SKM-1 (cell line): Measurements from ENCODE around the gene PHRF1.

Source experiments
- DNase-seq: peaks from one replicate; lab custom pipeline; 2025; ENCODE audit not compliant: unreplicated experiment; lab: John Stamatoyannopoulos, UW

The PHRF1 gene, protein sequence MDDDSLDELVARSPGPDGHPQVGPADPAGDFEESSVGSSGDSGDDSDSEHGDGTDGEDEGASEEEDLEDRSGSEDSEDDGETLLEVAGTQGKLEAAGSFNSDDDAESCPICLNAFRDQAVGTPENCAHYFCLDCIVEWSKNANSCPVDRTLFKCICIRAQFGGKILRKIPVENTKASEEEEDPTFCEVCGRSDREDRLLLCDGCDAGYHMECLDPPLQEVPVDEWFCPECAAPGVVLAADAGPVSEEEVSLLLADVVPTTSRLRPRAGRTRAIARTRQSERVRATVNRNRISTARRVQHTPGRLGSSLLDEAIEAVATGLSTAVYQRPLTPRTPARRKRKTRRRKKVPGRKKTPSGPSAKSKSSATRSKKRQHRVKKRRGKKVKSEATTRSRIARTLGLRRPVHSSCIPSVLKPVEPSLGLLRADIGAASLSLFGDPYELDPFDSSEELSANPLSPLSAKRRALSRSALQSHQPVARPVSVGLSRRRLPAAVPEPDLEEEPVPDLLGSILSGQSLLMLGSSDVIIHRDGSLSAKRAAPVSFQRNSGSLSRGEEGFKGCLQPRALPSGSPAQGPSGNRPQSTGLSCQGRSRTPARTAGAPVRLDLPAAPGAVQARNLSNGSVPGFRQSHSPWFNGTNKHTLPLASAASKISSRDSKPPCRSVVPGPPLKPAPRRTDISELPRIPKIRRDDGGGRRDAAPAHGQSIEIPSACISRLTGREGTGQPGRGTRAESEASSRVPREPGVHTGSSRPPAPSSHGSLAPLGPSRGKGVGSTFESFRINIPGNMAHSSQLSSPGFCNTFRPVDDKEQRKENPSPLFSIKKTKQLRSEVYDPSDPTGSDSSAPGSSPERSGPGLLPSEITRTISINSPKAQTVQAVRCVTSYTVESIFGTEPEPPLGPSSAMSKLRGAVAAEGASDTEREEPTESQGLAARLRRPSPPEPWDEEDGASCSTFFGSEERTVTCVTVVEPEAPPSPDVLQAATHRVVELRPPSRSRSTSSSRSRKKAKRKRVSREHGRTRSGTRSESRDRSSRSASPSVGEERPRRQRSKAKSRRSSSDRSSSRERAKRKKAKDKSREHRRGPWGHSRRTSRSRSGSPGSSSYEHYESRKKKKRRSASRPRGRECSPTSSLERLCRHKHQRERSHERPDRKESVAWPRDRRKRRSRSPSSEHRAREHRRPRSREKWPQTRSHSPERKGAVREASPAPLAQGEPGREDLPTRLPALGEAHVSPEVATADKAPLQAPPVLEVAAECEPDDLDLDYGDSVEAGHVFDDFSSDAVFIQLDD (N-terminal part only)

GRCh38 chr11:575996-576768 is at the start of gene PHRF1:
PHRF1 (plus strand) TSS chr11:576470; CDS start chr11:581513, 5,043 bp downstream.
- peak; percentile 96 for DNase-seq

DNA sequence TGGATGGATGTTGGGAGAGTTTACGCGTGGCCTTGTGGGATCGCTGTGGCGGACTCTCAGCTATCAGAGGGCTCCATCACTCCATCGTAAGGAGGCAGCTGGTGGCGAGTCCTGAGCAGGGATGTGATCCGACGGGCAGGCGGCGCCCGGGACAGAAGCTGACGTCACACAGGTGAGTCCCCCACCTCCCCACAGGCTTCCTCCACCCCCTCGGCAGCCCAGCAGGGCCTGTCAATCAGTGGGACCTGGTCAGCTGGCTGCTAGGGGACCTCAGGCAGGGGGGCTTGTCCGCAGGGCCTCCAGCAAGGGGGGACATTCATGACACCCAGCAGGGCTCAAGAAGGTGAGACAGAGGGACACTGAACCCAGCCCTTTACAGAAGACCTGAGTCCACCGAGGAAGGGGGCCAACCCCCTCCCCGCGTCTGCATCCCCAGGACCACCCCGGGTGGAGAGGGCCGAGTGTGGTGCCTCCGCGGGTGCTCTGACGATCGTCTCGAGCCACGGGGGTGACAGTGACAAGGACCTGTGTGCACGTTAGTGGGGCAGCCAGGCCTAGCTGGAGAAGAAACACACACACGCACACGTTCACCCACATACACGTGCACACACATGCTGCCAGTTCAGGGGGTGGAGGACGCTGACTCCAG is 48.0 kb upstream of the PHRF1 start:
- no peak for DNase-seq

GRCh38 chr11:528815-529727 is 47.2 kb upstream of the PHRF1 start:
- DNase-seq, result no peak

DNA sequence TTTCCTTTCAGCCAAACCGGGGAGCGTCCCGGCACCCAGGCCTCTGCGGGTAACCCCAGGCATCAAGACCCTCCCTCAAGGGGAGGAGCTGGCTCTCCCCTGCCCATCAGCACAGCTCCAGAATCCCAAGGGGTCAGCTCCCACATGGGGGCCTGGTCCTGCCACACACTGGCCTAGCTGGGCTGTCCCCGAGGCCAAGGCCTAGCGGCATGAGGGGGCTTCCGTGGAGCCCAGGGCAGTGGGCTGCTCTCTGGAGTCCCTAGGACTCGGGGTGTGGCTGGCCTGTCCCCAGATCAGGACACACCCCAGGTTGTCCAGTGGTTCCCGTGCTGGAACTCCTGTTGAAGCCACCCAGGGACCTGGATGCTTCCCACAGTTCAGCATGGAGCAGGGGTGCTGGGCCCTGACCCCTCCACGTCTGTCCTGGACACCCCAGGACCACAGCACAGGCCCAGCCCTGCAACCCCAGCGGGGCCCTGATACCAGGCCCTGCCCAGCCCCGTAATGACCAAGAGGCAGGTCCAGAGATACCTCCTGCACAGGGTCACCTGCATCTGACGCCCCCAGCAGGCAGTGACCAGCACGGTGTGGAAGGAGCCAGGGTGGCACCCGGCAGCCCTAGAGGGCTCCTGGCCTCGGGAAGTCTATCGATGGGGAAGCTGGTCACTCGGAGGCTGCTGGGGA is 46.4 kb upstream of the PHRF1 start:
- DNase-seq, result no peak

DNA sequence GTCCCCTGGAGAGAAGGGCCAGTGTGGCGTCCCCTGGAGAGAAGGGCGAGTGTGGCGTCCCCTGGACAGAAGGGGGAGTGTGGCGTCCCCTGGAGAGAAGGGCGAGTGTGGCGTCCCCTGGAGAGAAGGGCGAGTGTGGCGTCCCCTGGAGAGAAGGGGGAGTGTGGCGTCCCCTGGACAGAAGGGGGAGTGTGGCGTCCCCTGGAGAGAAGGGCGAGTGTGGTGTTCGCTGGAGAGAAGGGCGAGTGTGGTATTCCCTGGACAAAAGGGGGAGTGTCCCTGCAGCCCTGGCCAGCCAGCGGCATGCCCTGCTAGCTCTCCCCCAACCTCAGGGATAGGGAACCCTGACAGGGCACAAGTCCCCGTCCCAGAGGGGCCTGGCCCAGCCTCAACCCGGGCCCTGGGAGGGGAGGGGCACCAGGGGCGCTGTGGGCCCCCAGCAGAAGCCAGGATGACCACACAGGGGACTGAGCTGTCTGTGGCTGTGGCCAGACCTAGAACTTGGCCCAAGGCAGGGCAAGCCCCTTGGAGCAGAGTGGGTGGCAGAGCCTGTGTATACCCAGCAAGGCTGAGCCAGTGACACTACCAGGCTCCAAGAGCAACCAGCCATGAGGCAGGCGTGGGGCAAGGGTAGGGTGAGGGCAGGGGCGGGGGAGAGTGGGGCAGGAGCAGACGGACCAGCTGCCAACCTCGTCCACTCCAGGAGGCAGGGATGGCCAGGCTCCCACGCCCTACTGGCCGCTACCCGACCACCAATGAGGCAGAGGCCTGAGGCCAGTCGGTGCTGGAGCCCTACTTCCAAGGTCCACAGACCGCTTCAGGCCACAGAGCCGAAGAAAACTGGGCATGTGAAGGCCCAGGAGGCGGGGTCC is 45.1 kb upstream of the PHRF1 start:
- no peak for DNase-seq

GRCh38 chr11:531919-532526 is 44.2 kb upstream of the PHRF1 start:
- DNase-seq, result no peak

DNA sequence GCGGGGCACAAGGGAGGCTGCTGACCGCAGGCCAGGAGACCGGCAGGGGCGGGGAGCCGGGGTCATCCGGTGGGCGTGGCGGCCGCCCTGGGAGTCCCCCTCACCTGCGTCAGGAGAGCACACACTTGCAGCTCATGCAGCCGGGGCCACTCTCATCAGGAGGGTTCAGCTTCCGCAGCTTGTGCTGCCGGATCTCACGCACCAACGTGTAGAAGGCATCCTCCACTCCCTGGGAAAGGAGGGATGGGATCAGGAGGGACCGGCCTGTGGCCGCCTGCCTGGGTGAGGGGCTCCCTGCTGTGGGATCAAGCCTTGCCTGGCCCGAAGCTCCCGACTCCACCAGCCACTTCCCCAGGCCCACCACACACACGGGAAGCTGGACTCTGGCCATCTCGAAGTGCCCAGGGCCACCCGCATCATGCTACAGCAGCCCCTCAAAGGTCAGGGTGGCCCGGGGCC is 43.7 kb upstream of the PHRF1 start:
- DNase-seq, result no peak

GRCh38 chr11:532986-533585 is 43.2 kb upstream of the PHRF1 start:
- DNase-seq, result no peak

DNA sequence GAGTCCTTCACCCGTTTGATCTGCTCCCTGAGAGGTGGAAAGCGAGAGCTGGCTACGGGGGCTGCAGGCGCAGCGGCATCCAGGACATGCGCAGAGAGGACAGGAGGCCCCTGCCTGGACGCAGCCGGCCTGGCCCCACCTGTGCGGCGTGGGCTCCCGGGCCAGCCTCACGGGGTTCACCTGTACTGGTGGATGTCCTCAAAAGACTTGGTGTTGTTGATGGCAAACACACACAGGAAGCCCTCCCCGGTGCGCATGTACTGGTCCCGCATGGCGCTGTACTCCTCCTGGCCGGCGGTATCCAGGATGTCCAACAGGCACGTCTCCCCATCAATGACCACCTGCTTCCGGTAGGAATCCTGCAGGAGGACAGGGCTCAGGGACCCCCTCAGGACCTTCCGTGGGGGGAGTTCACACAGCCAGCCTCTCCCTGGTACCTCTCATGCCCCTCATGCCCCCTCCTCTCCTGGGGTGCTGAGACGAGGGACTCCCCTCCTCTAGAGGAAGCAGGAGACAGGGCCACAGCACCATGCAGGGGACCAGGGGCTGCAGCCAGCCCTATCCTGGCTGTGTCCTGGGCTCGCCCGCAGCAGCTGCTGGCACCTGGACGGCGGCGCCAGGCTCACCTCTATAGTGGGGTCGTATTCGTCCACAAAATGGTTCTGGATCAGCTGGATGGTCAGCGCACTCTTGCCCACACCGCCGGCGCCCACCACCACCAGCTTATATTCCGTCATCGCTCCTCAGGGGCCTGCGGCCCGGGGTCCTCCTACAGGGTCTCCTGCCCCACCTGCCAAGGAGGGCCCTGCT is 42.5 kb upstream of the PHRF1 start:
- no peak for DNase-seq

- DNase-seq, result no peak
Measured at GRCh38 chr11:534396-535209, 41.7 kb upstream of the PHRF1 start.

- no peak for DNase-seq
Measured at GRCh38 chr11:535210-535518, 41.1 kb upstream of the PHRF1 start.

DNA sequence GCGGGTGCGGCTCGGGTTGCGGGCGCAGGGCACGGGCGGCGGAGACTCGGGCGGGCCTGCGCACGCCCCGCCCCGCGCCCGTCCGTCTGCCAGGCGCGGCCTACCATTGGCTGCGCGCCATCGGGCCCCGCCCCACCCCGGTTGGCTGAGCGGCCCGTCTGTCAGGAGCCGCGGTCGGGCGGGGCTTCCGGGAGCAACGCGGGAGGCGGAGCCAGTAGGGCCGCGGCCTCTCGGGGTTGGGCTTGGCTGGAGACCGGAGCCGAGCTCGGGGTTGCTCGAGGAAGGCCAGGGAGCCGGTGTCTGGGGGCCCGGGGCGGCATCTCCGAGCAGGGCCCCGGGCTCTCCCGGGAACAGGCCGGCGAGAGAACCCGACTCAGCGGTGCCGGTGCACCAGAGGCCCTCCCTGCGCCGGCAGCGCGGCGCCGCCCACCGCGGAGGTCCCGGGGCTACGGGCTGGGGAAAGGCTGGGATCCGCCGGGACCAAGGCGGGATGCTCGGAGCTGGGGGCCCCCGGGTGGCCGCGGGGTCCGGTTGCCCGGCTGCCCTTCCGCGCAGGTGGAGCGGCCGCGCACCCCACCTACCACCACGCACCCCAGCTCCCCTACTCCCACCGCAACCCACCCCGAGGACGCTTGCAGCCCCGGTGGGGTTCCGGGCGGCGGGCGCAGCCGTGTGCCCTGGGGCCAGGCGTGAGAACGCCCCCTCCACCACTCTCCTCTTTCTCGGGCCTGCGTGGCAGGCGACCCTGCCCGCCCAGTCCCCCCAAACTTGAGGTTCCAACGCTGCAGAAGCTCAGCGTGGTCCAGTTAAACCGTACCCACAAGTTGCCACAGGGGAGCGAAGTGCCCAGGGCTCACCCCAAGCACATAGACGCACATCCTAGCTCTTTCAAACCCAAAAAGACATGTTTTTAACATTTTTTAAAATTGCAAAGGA is 40.5 kb upstream of the PHRF1 start, which contains the start of gene HRAS:
Gene HRAS, minus strand, starts transcription at position 58 of the 936 bp plus-strand sequence.
- DNase-seq, result peak; percentile 76

DNA sequence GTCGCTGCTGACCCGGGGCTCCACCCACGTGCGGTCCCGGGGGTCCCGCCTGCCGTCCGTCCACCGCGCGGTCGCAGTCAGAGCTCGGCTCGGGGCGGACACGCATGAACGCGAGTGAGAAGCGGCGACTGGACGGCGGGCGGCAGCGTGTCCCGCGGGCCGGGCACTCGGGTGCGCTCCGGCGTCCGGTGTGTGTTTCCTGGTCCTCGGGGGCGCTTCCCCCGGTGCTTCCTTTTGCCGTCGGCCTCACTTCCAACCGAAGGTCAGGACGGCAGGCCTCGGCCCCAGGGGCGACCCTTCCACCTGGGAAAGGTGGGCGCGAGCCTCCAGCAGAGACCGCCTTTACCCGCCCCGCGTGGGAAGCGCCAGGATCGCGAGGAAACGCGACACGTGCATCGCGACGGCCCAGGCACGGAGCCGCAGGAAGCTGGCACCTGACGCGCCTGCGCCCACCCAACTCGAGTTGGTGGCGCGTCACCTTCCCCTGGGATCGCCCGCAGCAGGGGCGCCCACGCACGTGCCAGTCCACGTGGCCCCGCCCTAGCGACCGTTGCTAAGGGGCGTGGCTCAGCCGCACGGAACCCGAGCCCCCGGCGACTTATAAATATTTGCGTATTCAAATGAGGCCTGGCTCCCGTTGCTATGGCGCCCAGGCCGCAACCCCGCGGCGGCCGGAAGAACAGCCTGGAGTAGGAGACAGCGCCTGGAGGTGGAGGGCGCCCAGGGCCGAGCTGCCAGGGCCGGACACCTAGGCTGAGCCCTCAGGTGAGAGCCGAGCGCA is 39.2 kb upstream of the PHRF1 start, which contains the start of gene LRRC56:
Gene LRRC56, plus strand, starts transcription at position 687 of the 781 bp plus-strand sequence. CDS start 3,158 bp downstream, outside the sequence.
- DNase-seq, result peak; percentile 53
